ENCODE results near the gene SPTBN1. TPM values are rescaled to one million over a fixed set of nuclear protein-coding genes. Genes with fewer than 3 reads are reported as not detected.

SPTBN1 gene
- total and polyA plus RNA-seq, 2 of the 13 experiments (the other 11 are each of a cell fraction or from before 2014, with no cell fraction given) = 123 to 299 TPM

GRCh38 chr2:54560146-54560881 lies 104.2 kb downstream of the SPTBN1 start (continued):
- TF ChIP-seq, protein P1, sequence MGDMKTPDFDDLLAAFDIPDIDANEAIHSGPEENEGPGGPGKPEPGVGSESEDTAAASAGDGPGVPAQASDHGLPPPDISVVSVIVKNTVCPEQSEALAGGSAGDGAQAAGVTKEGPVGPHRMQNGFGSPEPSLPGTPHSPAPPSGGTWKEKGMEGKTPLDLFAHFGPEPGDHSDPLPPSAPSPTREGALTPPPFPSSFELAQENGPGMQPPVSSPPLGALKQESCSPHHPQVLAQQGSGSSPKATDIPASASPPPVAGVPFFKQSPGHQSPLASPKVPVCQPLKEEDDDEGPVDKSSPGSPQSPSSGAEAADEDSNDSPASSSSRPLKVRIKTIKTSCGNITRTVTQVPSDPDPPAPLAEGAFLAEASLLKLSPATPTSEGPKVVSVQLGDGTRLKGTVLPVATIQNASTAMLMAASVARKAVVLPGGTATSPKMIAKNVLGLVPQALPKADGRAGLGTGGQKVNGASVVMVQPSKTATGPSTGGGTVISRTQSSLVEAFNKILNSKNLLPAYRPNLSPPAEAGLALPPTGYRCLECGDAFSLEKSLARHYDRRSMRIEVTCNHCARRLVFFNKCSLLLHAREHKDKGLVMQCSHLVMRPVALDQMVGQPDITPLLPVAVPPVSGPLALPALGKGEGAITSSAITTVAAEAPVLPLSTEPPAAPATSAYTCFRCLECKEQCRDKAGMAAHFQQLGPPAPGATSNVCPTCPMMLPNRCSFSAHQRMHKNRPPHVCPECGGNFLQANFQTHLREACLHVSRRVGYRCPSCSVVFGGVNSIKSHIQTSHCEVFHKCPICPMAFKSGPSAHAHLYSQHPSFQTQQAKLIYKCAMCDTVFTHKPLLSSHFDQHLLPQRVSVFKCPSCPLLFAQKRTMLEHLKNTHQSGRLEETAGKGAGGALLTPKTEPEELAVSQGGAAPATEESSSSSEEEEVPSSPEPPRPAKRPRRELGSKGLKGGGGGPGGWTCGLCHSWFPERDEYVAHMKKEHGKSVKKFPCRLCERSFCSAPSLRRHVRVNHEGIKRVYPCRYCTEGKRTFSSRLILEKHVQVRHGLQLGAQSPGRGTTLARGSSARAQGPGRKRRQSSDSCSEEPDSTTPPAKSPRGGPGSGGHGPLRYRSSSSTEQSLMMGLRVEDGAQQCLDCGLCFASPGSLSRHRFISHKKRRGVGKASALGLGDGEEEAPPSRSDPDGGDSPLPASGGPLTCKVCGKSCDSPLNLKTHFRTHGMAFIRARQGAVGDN (CRISPR knock-in tag; IDR thresholded peaks at IDR 0.05) = peak; percentile 59
- TF ChIP-seq ZSCAN20 (CRISPR knock-in tag; IDR thresholded peaks at IDR 0.05; ENCODE audit: borderline replicate concordance) = no peak
- TF ChIP-seq MAZ (IDR thresholded peaks at IDR 0.05; ENCODE audit: borderline replicate concordance, low read depth, low read length) = no peak
- no peak for TF ChIP-seq MAZ (CRISPR knock-in tag; IDR thresholded peaks at IDR 0.05; ENCODE audit: low read depth)
- no peak for TF ChIP-seq ZNF101 (CRISPR knock-in tag; IDR thresholded peaks at IDR 0.05; ENCODE audit: borderline replicate concordance, low read depth)
- no peak for TF ChIP-seq TGIF2 (CRISPR knock-in tag; IDR thresholded peaks at IDR 0.05)
- no peak for TF ChIP-seq TSC22D2 (CRISPR knock-in tag; IDR thresholded peaks at IDR 0.05; ENCODE audit: borderline replicate concordance)
- TF ChIP-seq, protein P2, sequence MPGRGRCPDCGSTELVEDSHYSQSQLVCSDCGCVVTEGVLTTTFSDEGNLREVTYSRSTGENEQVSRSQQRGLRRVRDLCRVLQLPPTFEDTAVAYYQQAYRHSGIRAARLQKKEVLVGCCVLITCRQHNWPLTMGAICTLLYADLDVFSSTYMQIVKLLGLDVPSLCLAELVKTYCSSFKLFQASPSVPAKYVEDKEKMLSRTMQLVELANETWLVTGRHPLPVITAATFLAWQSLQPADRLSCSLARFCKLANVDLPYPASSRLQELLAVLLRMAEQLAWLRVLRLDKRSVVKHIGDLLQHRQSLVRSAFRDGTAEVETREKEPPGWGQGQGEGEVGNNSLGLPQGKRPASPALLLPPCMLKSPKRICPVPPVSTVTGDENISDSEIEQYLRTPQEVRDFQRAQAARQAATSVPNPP (CRISPR knock-in tag; IDR thresholded peaks at IDR 0.05) = no peak
- TF ChIP-seq ZNF605 (CRISPR knock-in tag; IDR thresholded peaks at IDR 0.05) = no peak; the same call in none of the 2 replicates
- TF ChIP-seq IRF2 (CRISPR knock-in tag; IDR thresholded peaks at IDR 0.05) = no peak
- TF ChIP-seq DNMT1 (CRISPR knock-in tag; IDR thresholded peaks at IDR 0.05) = no peak
